NB4 (cell line): ENCODE measurements around the gene SFMBT2.

Experiments
- CTCF ChIP-seq: IDR thresholded peaks from one replicate; pipeline ENCODE4 v1.5.1; 2012; ENCODE audit warnings: low read depth, low read length
- POLR2A ChIP-seq: IDR thresholded peaks from 2 replicates; pipeline ENCODE4 v1.6.1; 2011; ENCODE audit warnings: mild to moderate bottlenecking; ENCODE audit not compliant: insufficient read length; ENCODE audit errors: extremely low read depth

- TF ChIP-seq CTCF (no peak), POLR2A (no peak)
Observed at GRCh38 chr10:7438196-7438986, 27.6 kb upstream of the SFMBT2 start.
